Measurements from ENCODE around the gene IFI30. TPM values are rescaled to one million over a fixed set of nuclear protein-coding genes. Genes with fewer than 3 reads are reported as not detected.

IFI30 gene
- total RNA-seq, 1 donor from 2014 or later = 554 TPM

DNA sequence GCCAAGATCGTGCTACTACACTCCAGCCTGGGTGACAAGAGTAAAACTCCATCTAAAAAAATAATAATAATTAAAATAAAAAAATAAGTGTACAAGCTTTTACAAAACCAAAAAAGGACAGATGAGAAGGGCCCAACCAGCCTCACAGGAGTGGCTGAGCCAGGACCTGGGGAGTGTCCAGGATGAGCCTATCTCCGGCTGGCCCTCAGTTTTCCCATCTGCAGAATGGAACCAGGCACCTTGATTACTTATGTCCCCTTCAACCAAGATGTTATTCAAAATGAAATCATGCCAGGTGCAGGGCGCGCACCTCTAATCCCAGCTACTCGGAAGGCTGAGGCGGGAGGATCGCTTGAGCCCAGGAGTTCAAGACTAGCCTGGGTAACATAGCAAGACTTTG, 9.5 kb upstream of the IFI30 start:
- DNase-seq (no peak), ATAC-seq (no peak)
- TF ChIP-seq CTCF (IDR thresholded peaks at IDR 0.05) = no peak
- Histone ChIP-seq H3K36me3 (peaks cover 47% of the 10 kb centered on the region), H3K4me1 (peaks cover 12% of the 10 kb centered on the region), H3K4me3 (no peak overlapping the region), H3K27me3 (no peaks in the 10 kb centered on the region), H3K9me3 (no peaks in the 10 kb centered on the region), H3K27ac (no peak overlapping the region)
- intact Hi-C loops (cut with DNase I) = loop anchor here (10.0 kb wide), 1 partner anchor 49 kb away; no protein-coding TSS in a partner anchor

- H3K36me3 ChIP-seq = peaks cover 52% of the 10 kb centered on the region
- no peaks in the 10 kb centered on the region for H3K27me3 ChIP-seq
- intact Hi-C loops (cut with DNase I) = loop anchor here (10.0 kb wide), 1 partner anchor 51 kb away; no protein-coding TSS in a partner anchor
- DNase-seq (no peak), ATAC-seq (no peak)
- no peak overlapping the region for H3K4me3 ChIP-seq
- no peak overlapping the region for H3K27ac ChIP-seq
- H3K4me1 ChIP-seq = peaks cover 7% of the 10 kb centered on the region
- no peaks in the 10 kb centered on the region for H3K9me3 ChIP-seq
- TF ChIP-seq CTCF (IDR thresholded peaks at IDR 0.05) = no peak
Measured at GRCh38 chr19:18165794-18166544, 7.6 kb upstream of the IFI30 start.

DNA sequence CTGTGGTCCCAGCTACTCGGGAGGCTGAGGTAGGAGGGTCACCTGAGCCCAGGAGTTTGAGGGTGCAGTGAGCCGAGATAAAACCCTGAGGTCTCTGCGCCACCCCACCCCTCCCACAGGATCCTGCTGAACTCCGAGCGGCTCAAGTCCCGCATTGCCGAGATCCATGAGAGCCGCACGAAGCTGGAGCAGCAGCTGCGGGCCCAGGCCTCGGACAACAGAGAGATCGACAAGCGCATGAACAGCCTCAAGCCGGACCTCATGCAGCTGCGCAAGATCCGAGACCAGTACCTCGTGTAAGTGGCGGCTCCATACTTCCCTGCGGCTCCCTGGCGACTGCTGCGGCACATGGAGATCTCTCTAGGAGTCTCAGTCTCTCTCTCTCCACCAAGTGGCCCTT, 6.6 kb upstream of the IFI30 start:
- H3K9me3 ChIP-seq = no peaks in the 10 kb centered on the region
- peaks cover 50% of the 10 kb centered on the region for H3K36me3 ChIP-seq
- no peak for ATAC-seq
- TF ChIP-seq CTCF (IDR thresholded peaks at IDR 0.05) = no peak
- intact Hi-C loops (cut with DNase I) = loop anchor here (10.0 kb wide), 1 partner anchor 52 kb away; no protein-coding TSS in a partner anchor
- H3K4me1 ChIP-seq = peaks cover 6% of the 10 kb centered on the region
- no peak overlapping the region for H3K4me3 ChIP-seq
- DNase-seq = no peak
- no peak overlapping the region for H3K27ac ChIP-seq
- no peaks in the 10 kb centered on the region for H3K27me3 ChIP-seq

DNA sequence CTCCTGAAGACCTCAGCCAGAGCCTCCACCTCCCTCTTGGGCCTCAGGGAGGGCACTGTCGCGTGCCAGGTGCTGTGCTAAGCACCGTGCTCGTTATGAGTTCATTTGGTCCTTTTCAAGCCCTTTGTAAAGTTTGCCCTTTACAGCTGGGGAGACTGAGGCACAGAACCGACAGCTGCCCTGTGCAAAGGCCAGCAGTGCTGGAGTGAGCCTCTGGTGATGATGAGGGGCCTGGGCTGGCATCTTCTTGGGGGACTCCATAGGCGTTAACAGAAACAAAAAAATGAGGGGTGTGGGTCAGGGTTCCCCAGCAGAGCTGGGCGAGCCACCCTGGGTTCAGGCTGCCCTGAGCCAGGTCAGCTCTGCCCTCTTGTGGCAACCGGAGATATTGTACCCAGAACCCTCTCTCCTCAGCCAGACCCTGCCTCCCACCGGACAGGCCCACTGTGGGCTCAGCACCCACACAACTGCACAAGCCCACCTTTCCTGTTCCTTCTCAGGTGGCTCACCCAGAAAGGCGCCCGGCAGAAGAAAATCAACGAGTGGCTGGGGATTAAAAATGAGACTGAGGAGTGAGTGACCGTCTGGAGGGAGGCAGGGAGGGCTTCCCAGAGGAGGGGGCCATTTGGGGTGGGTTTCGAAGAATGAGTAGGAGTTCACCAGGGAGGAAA, 5.5 kb upstream of the IFI30 start:
- peak; percentile 76 for TF ChIP-seq CTCF (IDR thresholded peaks at IDR 0.05)
- peaks cover 44% of the 10 kb centered on the region for H3K36me3 ChIP-seq
- H3K4me3 ChIP-seq = no peak overlapping the region
- H3K27me3 ChIP-seq = no peaks in the 10 kb centered on the region
- no peaks in the 10 kb centered on the region for H3K9me3 ChIP-seq
- ATAC-seq (peak; percentile 69), DNase-seq (peak; percentile 72)
- intact Hi-C loops (cut with DNase I) = loop anchor here (10.0 kb wide), 1 partner anchor 53 kb away; no protein-coding TSS in a partner anchor
- H3K27ac ChIP-seq = no peak overlapping the region
- peaks cover 6% of the 10 kb centered on the region for H3K4me1 ChIP-seq

GRCh38 chr19:18168673-18169381, 4.8 kb upstream of the IFI30 start:
- H3K27me3 ChIP-seq = no peaks in the 10 kb centered on the region
- H3K9me3 ChIP-seq = no peaks in the 10 kb centered on the region
- no peak for DNase-seq
- peaks cover 37% of the 10 kb centered on the region for H3K36me3 ChIP-seq
- H3K4me3 ChIP-seq = no peak overlapping the region
- H3K27ac ChIP-seq = no peak overlapping the region
- intact Hi-C loops (cut with DNase I) = loop anchor here (10.0 kb wide), 1 partner anchor 54 kb away; no protein-coding TSS in a partner anchor
- peaks cover 10% of the 10 kb centered on the region for H3K4me1 ChIP-seq
- TF ChIP-seq CTCF (IDR thresholded peaks at IDR 0.05) = no peak
- ATAC-seq = no peak
